GM23338 (cell line): ENCODE data around the gene NOLC1. TPM values are rescaled to one million over a fixed set of nuclear protein-coding genes. Genes with fewer than 3 reads are reported as not detected.

Experiments
- ATAC-seq: fragments of 200-7000 bp; cut with Tn5 transposase; 3 replicates; pipeline ENCODE4 v1.9.1; 2020
- DNase-seq: peaks from one replicate; pipeline ENCODE4 v3.0.0-alpha.2; 2015; ENCODE audit warnings: low spot score
- H2AFZ ChIP-seq: fragments of 200-600 bp; sonication (generic); 2 replicates; pipeline ENCODE4 v1.8.0; 2016; ENCODE audit warnings: antibody characterized with exemption, mild to moderate bottlenecking, moderate library complexity
- H3F3A ChIP-seq: fragments of 200-600 bp; sonication (generic); replicated peaks from 2 replicates; pipeline ENCODE4 v1.8.0; 2017; ENCODE audit warnings: antibody characterized with exemption, mixed run types, low read depth
- H3K27ac ChIP-seq: fragments of 200-600 bp; sonication (generic); 2 replicates; pipeline ENCODE4 v1.6.1; 2016; ENCODE audit warnings: low read depth
- H3K27me3 ChIP-seq: fragments of 200-600 bp; sonication (generic); 2 replicates; pipeline ENCODE4 v1.8.0; 2016; ENCODE audit warnings: mild to moderate bottlenecking, mixed run types, moderate library complexity; ENCODE audit not compliant: insufficient read depth
- H3K36me3 ChIP-seq: fragments of 200-600 bp; sonication (generic); 2 replicates; pipeline ENCODE4 v1.8.0; 2016; ENCODE audit warnings: mild to moderate bottlenecking; ENCODE audit not compliant: insufficient read depth
- H3K4me1 ChIP-seq: fragments of 200-600 bp; sonication (generic); 2 replicates; pipeline ENCODE4 v1.8.0; 2016; ENCODE audit warnings: mild to moderate bottlenecking, moderate library complexity; ENCODE audit not compliant: insufficient read depth
- H3K4me2 ChIP-seq: fragments of 200-600 bp; sonication (generic); 2 replicates; pipeline ENCODE4 v1.7.1; 2017; ENCODE audit warnings: mixed run types
- H3K4me3 ChIP-seq: fragments of 200-600 bp; sonication (generic); 2 replicates; pipeline ENCODE4 v1.6.1; 2016; ENCODE audit warnings: mixed run types
- H3K79me2 ChIP-seq: fragments of 200-600 bp; sonication (generic); replicated peaks from 2 replicates; pipeline ENCODE4 v1.8.0; 2017; ENCODE audit warnings: mild to moderate bottlenecking; ENCODE audit not compliant: insufficient read depth
- H3K9me2 ChIP-seq: fragments of 200-600 bp; sonication (generic); 2 replicates; pipeline ENCODE4 v1.8.0; 2017; ENCODE audit not compliant: insufficient read depth
- H4K20me1 ChIP-seq: fragments of 200-600 bp; sonication (generic); replicated peaks from 2 replicates; pipeline ENCODE4 v1.8.0; 2017; ENCODE audit warnings: mild to moderate bottlenecking; ENCODE audit not compliant: insufficient read depth
- H3K27ac Mint-ChIP-seq: 2 replicates; pipeline ENCODE4 v1.8.0; 2020; ENCODE audit warnings: inconsistent platforms, mild to moderate bottlenecking, moderate library complexity, mixed read lengths
- H3K27me3 Mint-ChIP-seq: 3 replicates; pipeline ENCODE4 v1.8.0; 2022; ENCODE audit warnings: low read depth, mild to moderate bottlenecking, moderate library complexity, mixed read lengths, inconsistent platforms; ENCODE audit not compliant: insufficient read depth, poor library complexity
- H3K36me3 Mint-ChIP-seq: 3 replicates; pipeline ENCODE4 v1.8.0; 2021; ENCODE audit warnings: low read depth, mild to moderate bottlenecking, inconsistent platforms, moderate library complexity, mixed read lengths
- H3K4me1 Mint-ChIP-seq: 3 replicates; pipeline ENCODE4 v1.8.0; 2020; ENCODE audit warnings: mild to moderate bottlenecking, inconsistent platforms, mixed read lengths
- H3K4me3 Mint-ChIP-seq: 3 replicates; pipeline ENCODE4 v1.8.0; 2021; ENCODE audit warnings: moderate library complexity, mild to moderate bottlenecking, inconsistent platforms, mixed read lengths
- H3K9me3 Mint-ChIP-seq: 3 replicates; pipeline ENCODE4 v1.8.0; 2020; ENCODE audit warnings: moderate library complexity, mild to moderate bottlenecking, inconsistent platforms, mixed read lengths
- CREB1 ChIP-seq: fragments of 250-450 bp; sonication (Bioruptor Pico); IDR thresholded peaks from 2 replicates; pipeline ENCODE4 v1.5.0; 2020; ENCODE audit warnings: low read depth, mild to moderate bottlenecking, moderate library complexity
- EZH2phosphoT487 ChIP-seq: fragments of 200-600 bp; sonication (generic); IDR thresholded peaks from one replicate; pipeline ENCODE4 v1.8.1; 2018; ENCODE audit warnings: antibody characterized with exemption; ENCODE audit not compliant: unreplicated experiment
- NANOG ChIP-seq: IDR thresholded peaks from 2 replicates; pipeline ENCODE4 v1.6.1; 2016; ENCODE audit warnings: antibody characterized with exemption, borderline replicate concordance
- POLR2AphosphoS5 ChIP-seq: IDR thresholded peaks from 2 replicates; pipeline ENCODE4 v1.6.1; 2016; ENCODE audit warnings: antibody characterized with exemption, low read depth
- STAT1 ChIP-seq: IDR thresholded peaks from one replicate; pipeline ENCODE4 v1.6.1; 2016; ENCODE audit warnings: antibody characterized with exemption; ENCODE audit not compliant: unreplicated experiment
- ZNF331 ChIP-seq: fragments of 250-450 bp; sonication (Bioruptor Pico); IDR thresholded peaks from 2 replicates; pipeline ENCODE4 v1.5.0; 2020; ENCODE audit warnings: low read depth, mild to moderate bottlenecking, moderate library complexity
- polyA plus RNA-seq: library from polyadenylated mRNA; unstranded; fragments of >200 nt; fragmentation: Nextera tagmentation; extraction: Ambion mirVana; gene quantifications from 2 replicates; pipeline ENCODE4 v1.2.1, GENCODE V29; 2016
- total RNA-seq: library from RNA; depleted of rRNA; stranded (reverse); fragments of >200 nt; shearing (Covaris generic); gene quantifications from 2 replicates; pipeline ENCODE4 v1.2.3, GENCODE V29; 2014
- TF ChIP-seq, protein P1 (sequence below): IDR thresholded peaks from 2 replicates; pipeline ENCODE4 v1.6.1; 2016; ENCODE audit warnings: antibody characterized with exemption

Gene NOLC1
- total and polyA plus RNA-seq, 2 experiments from 2014 or later, result 126 to 178 TPM

DNA sequence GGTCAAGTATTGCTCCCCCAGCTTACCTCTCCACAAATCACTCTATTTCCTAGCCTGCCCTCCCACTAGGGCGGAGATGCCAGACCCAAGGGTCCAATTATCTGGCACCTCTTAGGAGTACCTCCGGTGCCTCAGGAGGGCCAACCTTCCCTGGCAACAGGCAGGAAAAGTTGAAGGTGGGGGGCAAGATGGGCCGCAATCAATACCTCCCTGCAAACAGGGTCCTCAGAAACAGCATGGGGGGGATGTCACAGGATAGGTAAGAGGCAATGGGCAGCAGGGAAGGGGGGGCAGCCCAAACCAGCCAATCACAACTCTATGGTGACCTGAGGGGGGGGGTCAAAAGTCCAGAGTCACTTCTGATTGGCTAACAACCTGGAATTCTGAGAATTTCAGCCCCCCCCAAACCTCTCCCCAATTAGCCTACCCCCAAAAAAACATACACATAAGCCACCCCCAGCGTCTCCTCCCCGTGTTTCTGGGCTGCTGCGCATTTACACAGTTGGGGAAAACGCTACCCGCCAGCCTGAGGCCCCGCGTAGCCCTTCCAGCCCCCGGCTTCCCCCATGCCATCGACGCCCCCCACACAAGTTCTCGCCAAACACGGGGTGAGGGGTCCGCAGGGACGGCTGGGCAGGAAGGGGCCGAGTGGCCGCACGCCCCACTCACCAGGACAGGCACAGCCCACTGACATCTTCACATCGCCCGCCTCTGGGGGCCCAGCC is 32.6 kb upstream of the NOLC1 start:
- Histone ChIP-seq H3K27ac (peak overlapping the region; percentile 98), H2AFZ (no peak overlapping the region), H3F3A (peaks cover 21% of the 10 kb centered on the region), H3K9me2 (no peaks in the 10 kb centered on the region), H3K36me3 (no peaks in the 10 kb centered on the region), H3K4me1 (peaks cover 56% of the 10 kb centered on the region), H3K79me2 (peaks cover 49% of the 10 kb centered on the region), H3K4me3 (peak overlapping the region; percentile 95), H4K20me1 (no peaks in the 10 kb centered on the region; the same call in 1 of the 2 replicates), H3K4me2 (peak overlapping the region; percentile 80), H3K27me3 (no peaks in the 10 kb centered on the region)
- Mint-ChIP-seq H3K27ac (peak overlapping the region; percentile 93), H3K9me3 (no peaks in the 10 kb centered on the region; the same call in 2 of the 3 replicates), H3K27me3 (peaks cover 21% of the 10 kb centered on the region), H3K4me3 (peak overlapping the region; percentile 93), H3K36me3 (peaks cover 3% of the 10 kb centered on the region; the same call in 1 of the 3 replicates), H3K4me1 (peaks cover 64% of the 10 kb centered on the region)
- peak; percentile 1 for ATAC-seq
- DNase-seq, result peak; percentile 82
- TF ChIP-seq POLR2AphosphoS5 (peak; percentile 53), ZNF331 (CRISPR knock-in tag) (no peak), NANOG (no peak), EZH2phosphoT487 (no peak), STAT1 (no peak), CREB1 (CRISPR knock-in tag) (no peak)
- TF ChIP-seq, protein P1, sequence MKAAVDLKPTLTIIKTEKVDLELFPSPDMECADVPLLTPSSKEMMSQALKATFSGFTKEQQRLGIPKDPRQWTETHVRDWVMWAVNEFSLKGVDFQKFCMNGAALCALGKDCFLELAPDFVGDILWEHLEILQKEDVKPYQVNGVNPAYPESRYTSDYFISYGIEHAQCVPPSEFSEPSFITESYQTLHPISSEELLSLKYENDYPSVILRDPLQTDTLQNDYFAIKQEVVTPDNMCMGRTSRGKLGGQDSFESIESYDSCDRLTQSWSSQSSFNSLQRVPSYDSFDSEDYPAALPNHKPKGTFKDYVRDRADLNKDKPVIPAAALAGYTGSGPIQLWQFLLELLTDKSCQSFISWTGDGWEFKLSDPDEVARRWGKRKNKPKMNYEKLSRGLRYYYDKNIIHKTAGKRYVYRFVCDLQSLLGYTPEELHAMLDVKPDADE, result 0 out of 2 replicates have a peak, but pooled peaks have one; percentile 41

GRCh38 chr10:102120142-102120990 is 31.8 kb upstream of the NOLC1 start, which contains the start of gene LDB1:
Gene LDB1, minus strand, starts transcription at chr10:102120368. Its CDS starts 258 bp downstream, at chr10:102120110.
- H4K20me1 ChIP-seq, result no peaks in the 10 kb centered on the region; the same call in 1 of the 2 replicates
- peaks cover 18% of the 10 kb centered on the region for H3F3A ChIP-seq
- H3K36me3 ChIP-seq, result no peaks in the 10 kb centered on the region
- H2AFZ ChIP-seq, result no peak within 1 kb of the TSS
- peaks cover 52% of the 10 kb centered on the region for H3K4me1 ChIP-seq
- no peaks in the 10 kb centered on the region for H3K9me2 ChIP-seq
- TF ChIP-seq POLR2AphosphoS5, result peak; percentile 55; the same call in 1 of the 2 replicates
- peak; percentile 68 for TF ChIP-seq CREB1 (CRISPR knock-in tag)
- TF ChIP-seq EZH2phosphoT487, result no peak
- H3K27me3 Mint-ChIP-seq, result peaks cover 20% of the 10 kb centered on the region
- H3K79me2 ChIP-seq, result peaks cover 45% of the 10 kb centered on the region
- peak within 1 kb of the TSS; percentile 100 for H3K27ac ChIP-seq
- ATAC-seq, result peak; percentile 29
- peak within 1 kb of the TSS; percentile 80 for H3K4me2 ChIP-seq
- peaks cover 3% of the 10 kb centered on the region; the same call in 1 of the 3 replicates for H3K36me3 Mint-ChIP-seq
- H3K27ac Mint-ChIP-seq, result peak within 1 kb of the TSS; percentile 99
- peaks cover 59% of the 10 kb centered on the region for H3K4me1 Mint-ChIP-seq
- DNase-seq, result peak; percentile 89
- peak within 1 kb of the TSS; percentile 93 for H3K4me3 Mint-ChIP-seq
- H3K27me3 ChIP-seq, result no peaks in the 10 kb centered on the region
- peak within 1 kb of the TSS; percentile 95 for H3K4me3 ChIP-seq
- H3K9me3 Mint-ChIP-seq, result no peaks in the 10 kb centered on the region; the same call in 2 of the 3 replicates
